GM23248 (cell line): ENCODE results near the gene SUSD5. TPM values are rescaled to one million over a fixed set of nuclear protein-coding genes. Genes with fewer than 3 reads are reported as not detected.

Source experiments
- DNase-seq: peaks from one replicate; pipeline ENCODE4 v3.0.0-alpha.2; 2015
- H2AFZ ChIP-seq: fragments of 200-600 bp; sonication (generic); 2 replicates; pipeline ENCODE4 v1.6.1; 2016; ENCODE audit warnings: antibody characterized with exemption
- H3F3A ChIP-seq: fragments of 200-600 bp; sonication (generic); 2 replicates; pipeline ENCODE4 v1.6.1; 2016; ENCODE audit warnings: mild to moderate bottlenecking, antibody characterized with exemption, mixed run types; ENCODE audit not compliant: insufficient read depth
- H3K27ac ChIP-seq: fragments of 200-600 bp; sonication (generic); 2 replicates; pipeline ENCODE4 v1.5.1; 2016; ENCODE audit warnings: mild to moderate bottlenecking
- H3K27me3 ChIP-seq: fragments of 200-600 bp; sonication (generic); replicated peaks from 2 replicates; pipeline ENCODE4 v1.6.1; 2016; ENCODE audit warnings: mild to moderate bottlenecking; ENCODE audit not compliant: insufficient read depth
- H3K36me3 ChIP-seq: fragments of 200-600 bp; sonication (generic); 2 replicates; pipeline ENCODE4 v1.6.1; 2016; ENCODE audit warnings: low read depth, mild to moderate bottlenecking
- H3K4me1 ChIP-seq: fragments of 200-600 bp; sonication (generic); 2 replicates; pipeline ENCODE4 v1.6.1; 2016; ENCODE audit warnings: mild to moderate bottlenecking; ENCODE audit not compliant: insufficient read depth
- H3K4me2 ChIP-seq: fragments of 200-600 bp; sonication (generic); one replicate; pipeline ENCODE4 v1.6.1; 2016; ENCODE audit warnings: mild to moderate bottlenecking; ENCODE audit not compliant: unreplicated experiment
- H3K4me3 ChIP-seq: fragments of 200-600 bp; sonication (generic); 2 replicates; pipeline ENCODE4 v1.5.1; 2016; ENCODE audit warnings: mild to moderate bottlenecking
- H3K79me2 ChIP-seq: fragments of 200-600 bp; sonication (generic); 2 replicates; pipeline ENCODE4 v1.6.1; 2016; ENCODE audit warnings: mild to moderate bottlenecking; ENCODE audit not compliant: insufficient read depth
- H3K9ac ChIP-seq: fragments of 200-600 bp; sonication (generic); 2 replicates; pipeline ENCODE4 v1.6.1; 2016; ENCODE audit warnings: mild to moderate bottlenecking
- H3K9me2 ChIP-seq: fragments of 200-600 bp; sonication (generic); 2 replicates; pipeline ENCODE4 v1.6.1; 2016; ENCODE audit warnings: mixed run types, mild to moderate bottlenecking, moderate library complexity; ENCODE audit not compliant: insufficient read depth
- H3K9me3 ChIP-seq: fragments of 200-600 bp; sonication (generic); one replicate; pipeline ENCODE4 v1.6.1; 2017; ENCODE audit warnings: low read depth
- H4K20me1 ChIP-seq: fragments of 200-600 bp; sonication (generic); 2 replicates; pipeline ENCODE4 v1.6.0; 2016; ENCODE audit not compliant: insufficient read depth
- EZH2 ChIP-seq: fragments of 200-600 bp; sonication (generic); IDR thresholded peaks from 2 replicates; pipeline ENCODE4 v1.6.1; 2018; ENCODE audit warnings: antibody characterized with exemption, mild to moderate bottlenecking; ENCODE audit not compliant: insufficient read depth, poor library complexity, severe bottlenecking
- EZH2phosphoT487 ChIP-seq: fragments of 200-600 bp; sonication (generic); IDR thresholded peaks from 2 replicates; pipeline ENCODE4 v1.6.1; 2018; ENCODE audit warnings: antibody characterized with exemption, moderate library complexity, mild to moderate bottlenecking, low read depth; ENCODE audit not compliant: insufficient read depth
- WGBS, 2 experiments: methylation state at CpG; one replicate each; pipeline ENCODE4 v1.1.6; 2015 to 2017; ENCODE audit warnings: low lambda C conversion rate in 2 of 2, low coverage in 1 of 2; ENCODE audit errors: missing lambda C conversion rate in 2 of 2; 5-methylcytosine and 5-hydroxymethylcytosine counted together
- in situ Hi-C: fragments of 300-500 bp; cut with MboI; formaldehyde crosslinking; loops from 2 replicates; pipeline ENCODE4 v1.15.0; 2020
- polyA plus RNA-seq: library from polyadenylated mRNA; unstranded; fragments of >200 nt; fragmentation: Nextera tagmentation; extraction: Ambion mirVana; gene quantifications from 2 replicates; pipeline ENCODE4 v1.2.1, GENCODE V29; 2016
- total RNA-seq: library from RNA; depleted of rRNA; stranded (reverse); fragments of >200 nt; shearing (Covaris generic); gene quantifications from 2 replicates; pipeline ENCODE4 v1.2.3, GENCODE V29; 2014

The SUSD5 gene
- total and polyA plus RNA-seq, 2 experiments from 2014 or later: 0.05 to 0.11 TPM

- no peak overlapping the region for H3K9ac ChIP-seq
- H4K20me1 ChIP-seq: no peaks in the 10 kb centered on the region
- H3K9me2 ChIP-seq: no peaks in the 10 kb centered on the region
- H3K9me3 ChIP-seq: no peaks in the 10 kb centered on the region
- H2AFZ ChIP-seq: no peak overlapping the region
- TF ChIP-seq EZH2phosphoT487 (no peak), EZH2 (no peak)
- WGBS, 2 experiments: 73 to 74% methylated on average over 4 of the region's 4 CpGs
- no peaks in the 10 kb centered on the region for H3K4me1 ChIP-seq
- in situ Hi-C loops: no loop called here
- H3K27ac ChIP-seq: no peak overlapping the region
- H3K79me2 ChIP-seq: no peaks in the 10 kb centered on the region
- H3F3A ChIP-seq: no peaks in the 10 kb centered on the region
- DNase-seq: no peak
- no peak overlapping the region for H3K4me2 ChIP-seq
- H3K36me3 ChIP-seq: no peaks in the 10 kb centered on the region
- H3K4me3 ChIP-seq: no peak overlapping the region
- H3K27me3 ChIP-seq: no peaks in the 10 kb centered on the region; the same call in 1 of the 2 replicates
Measured at GRCh38 chr3:33174095-33174494, 44.5 kb downstream of the SUSD5 start.

GRCh38 chr3:33173672-33174071 is 44.9 kb downstream of the SUSD5 start:
- WGBS, 2 experiments: 58 to 65% methylated on average over 4 of the region's 4 CpGs
- H3K4me2 ChIP-seq: no peak overlapping the region
- no peaks in the 10 kb centered on the region for H3K9me3 ChIP-seq
- TF ChIP-seq EZH2 (no peak), EZH2phosphoT487 (no peak)
- H3K9ac ChIP-seq: no peak overlapping the region
- H2AFZ ChIP-seq: no peak overlapping the region
- no peaks in the 10 kb centered on the region for H3K9me2 ChIP-seq
- H4K20me1 ChIP-seq: no peaks in the 10 kb centered on the region
- no peak overlapping the region for H3K27ac ChIP-seq
- no peaks in the 10 kb centered on the region for H3K79me2 ChIP-seq
- no peak for DNase-seq
- no peaks in the 10 kb centered on the region for H3F3A ChIP-seq
- in situ Hi-C loops: no loop called here
- H3K36me3 ChIP-seq: no peaks in the 10 kb centered on the region
- H3K4me1 ChIP-seq: no peaks in the 10 kb centered on the region
- no peak overlapping the region for H3K4me3 ChIP-seq
- no peaks in the 10 kb centered on the region; the same call in 1 of the 2 replicates for H3K27me3 ChIP-seq

GRCh38 chr3:33173103-33173502 is 45.5 kb downstream of the SUSD5 start:
- no peak overlapping the region for H3K4me3 ChIP-seq
- H3F3A ChIP-seq: no peaks in the 10 kb centered on the region
- no peak overlapping the region for H3K27ac ChIP-seq
- in situ Hi-C loops: no loop called here
- H3K4me1 ChIP-seq: no peaks in the 10 kb centered on the region
- H3K9me2 ChIP-seq: no peaks in the 10 kb centered on the region
- H3K9ac ChIP-seq: no peak overlapping the region
- 12 to 15% methylated on average over 2 of the region's 2 CpGs for WGBS, 2 experiments
- DNase-seq: no peak
- no peak overlapping the region for H3K4me2 ChIP-seq
- no peak for TF ChIP-seq EZH2
- no peak for TF ChIP-seq EZH2phosphoT487
- H3K9me3 ChIP-seq: no peaks in the 10 kb centered on the region
- H4K20me1 ChIP-seq: no peaks in the 10 kb centered on the region
- H3K27me3 ChIP-seq: no peaks in the 10 kb centered on the region; the same call in 1 of the 2 replicates
- H3K36me3 ChIP-seq: no peaks in the 10 kb centered on the region
- H2AFZ ChIP-seq: no peak overlapping the region
- H3K79me2 ChIP-seq: no peaks in the 10 kb centered on the region

GRCh38 chr3:33171580-33171979 is 47.0 kb downstream of the SUSD5 start:
- Histone ChIP-seq H3K79me2 (no peaks in the 10 kb centered on the region), H2AFZ (no peak overlapping the region), H3K27ac (no peak overlapping the region), H3K4me2 (no peak overlapping the region), H3K9me3 (no peaks in the 10 kb centered on the region), H3K36me3 (no peaks in the 10 kb centered on the region), H3K27me3 (no peaks in the 10 kb centered on the region; the same call in 1 of the 2 replicates), H4K20me1 (no peaks in the 10 kb centered on the region), H3K9me2 (no peaks in the 10 kb centered on the region), H3F3A (no peaks in the 10 kb centered on the region), H3K9ac (no peak overlapping the region), H3K4me3 (no peak overlapping the region), H3K4me1 (no peaks in the 10 kb centered on the region)
- in situ Hi-C loops: no loop called here
- TF ChIP-seq EZH2 (no peak), EZH2phosphoT487 (no peak)
- WGBS, 2 experiments: 83 to 89% methylated on average over 4 of the region's 4 CpGs
- DNase-seq: no peak

- H3K9me2 ChIP-seq: no peaks in the 10 kb centered on the region
- no peak overlapping the region for H3K4me3 ChIP-seq
- no peak for TF ChIP-seq EZH2phosphoT487
- TF ChIP-seq EZH2: no peak
- H2AFZ ChIP-seq: no peak overlapping the region
- no peaks in the 10 kb centered on the region for H3K79me2 ChIP-seq
- no peaks in the 10 kb centered on the region for H3K4me1 ChIP-seq
- H3K4me2 ChIP-seq: no peak overlapping the region
- no peaks in the 10 kb centered on the region for H4K20me1 ChIP-seq
- no peak overlapping the region for H3K9ac ChIP-seq
- in situ Hi-C loops: no loop called here
- H3F3A ChIP-seq: no peaks in the 10 kb centered on the region
- no peaks in the 10 kb centered on the region for H3K9me3 ChIP-seq
- 83 to 84% methylated on average over 6 of the region's 6 CpGs for WGBS, 2 experiments
- H3K27ac ChIP-seq: no peak overlapping the region
- no peaks in the 10 kb centered on the region for H3K36me3 ChIP-seq
- DNase-seq: no peak
- H3K27me3 ChIP-seq: no peaks in the 10 kb centered on the region; the same call in 1 of the 2 replicates
Measured at GRCh38 chr3:33170531-33170930, 48.1 kb downstream of the SUSD5 start.
